ENCODE measurements around the gene TTYH3.

The TTYH3 gene

GRCh38 chr7:2637066-2637471, 5.3 kb downstream of the TTYH3 start:
- no peak for FAIRE-seq

GRCh38 chr7:2637505-2638223, 5.9 kb downstream of the TTYH3 start:
- FAIRE-seq, result no peak

GRCh38 chr7:2638224-2638991, 6.6 kb downstream of the TTYH3 start:
- no peak for FAIRE-seq

GRCh38 chr7:2639181-2639681, 7.4 kb downstream of the TTYH3 start:
- no peak for FAIRE-seq

GRCh38 chr7:2639695-2640481, 8.1 kb downstream of the TTYH3 start:
- FAIRE-seq, result no peak

- no peak for FAIRE-seq
Observed at GRCh38 chr7:2640482-2640830, 8.7 kb downstream of the TTYH3 start.

GRCh38 chr7:2640846-2641316, 9.1 kb downstream of the TTYH3 start:
- FAIRE-seq, result no peak

- no peak for FAIRE-seq
Observed at GRCh38 chr7:2641406-2642393, 9.9 kb downstream of the TTYH3 start.

GRCh38 chr7:2643386-2644219, 11.8 kb downstream of the TTYH3 start:
- FAIRE-seq, result no peak

GRCh38 chr7:2644220-2644561, 12.4 kb downstream of the TTYH3 start:
- FAIRE-seq, result no peak

- FAIRE-seq, result no peak
Observed at GRCh38 chr7:2644562-2645273, 12.9 kb downstream of the TTYH3 start.

GRCh38 chr7:2645274-2645868, 13.6 kb downstream of the TTYH3 start:
- FAIRE-seq, result no peak

- no peak for FAIRE-seq
Observed at GRCh38 chr7:2646336-2646679, 14.5 kb downstream of the TTYH3 start.

- no peak for FAIRE-seq
Observed at GRCh38 chr7:2646680-2647571, 15.1 kb downstream of the TTYH3 start.

- no peak for FAIRE-seq
Observed at GRCh38 chr7:2647594-2648172, 15.9 kb downstream of the TTYH3 start.

GRCh38 chr7:2649139-2649838, 17.5 kb downstream of the TTYH3 start:
- no peak for FAIRE-seq

GRCh38 chr7:2649991-2650390, 18.2 kb downstream of the TTYH3 start:
- no peak for FAIRE-seq

- no peak for FAIRE-seq
Observed at GRCh38 chr7:2650451-2650850, 18.7 kb downstream of the TTYH3 start.

Data from A204.1 (cell line).